ENCODE measurements around the gene RHOT1.

RHOT1 gene

DNA sequence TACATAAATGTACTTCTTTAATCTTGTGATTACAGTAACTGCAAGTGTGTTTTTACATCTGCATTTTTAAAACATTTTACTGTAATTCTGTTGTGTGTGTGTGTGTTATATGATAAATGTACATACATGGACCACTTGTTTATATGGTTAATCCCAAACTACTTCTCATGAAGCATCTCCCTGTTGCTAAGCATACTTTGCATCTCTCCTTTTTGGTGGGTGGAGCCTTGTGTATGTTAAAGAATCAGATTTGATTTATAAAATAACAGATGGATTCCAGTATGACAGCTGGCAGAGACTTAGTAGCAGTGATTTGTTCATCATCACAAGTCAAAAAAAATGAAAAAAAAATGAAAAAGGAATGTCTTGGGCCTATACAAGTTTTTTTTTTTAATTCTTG, 67.3 kb downstream of the RHOT1 start:
- no peak for DNase-seq (ENCODE audit: low read depth)
- TF ChIP-seq, protein P1, sequence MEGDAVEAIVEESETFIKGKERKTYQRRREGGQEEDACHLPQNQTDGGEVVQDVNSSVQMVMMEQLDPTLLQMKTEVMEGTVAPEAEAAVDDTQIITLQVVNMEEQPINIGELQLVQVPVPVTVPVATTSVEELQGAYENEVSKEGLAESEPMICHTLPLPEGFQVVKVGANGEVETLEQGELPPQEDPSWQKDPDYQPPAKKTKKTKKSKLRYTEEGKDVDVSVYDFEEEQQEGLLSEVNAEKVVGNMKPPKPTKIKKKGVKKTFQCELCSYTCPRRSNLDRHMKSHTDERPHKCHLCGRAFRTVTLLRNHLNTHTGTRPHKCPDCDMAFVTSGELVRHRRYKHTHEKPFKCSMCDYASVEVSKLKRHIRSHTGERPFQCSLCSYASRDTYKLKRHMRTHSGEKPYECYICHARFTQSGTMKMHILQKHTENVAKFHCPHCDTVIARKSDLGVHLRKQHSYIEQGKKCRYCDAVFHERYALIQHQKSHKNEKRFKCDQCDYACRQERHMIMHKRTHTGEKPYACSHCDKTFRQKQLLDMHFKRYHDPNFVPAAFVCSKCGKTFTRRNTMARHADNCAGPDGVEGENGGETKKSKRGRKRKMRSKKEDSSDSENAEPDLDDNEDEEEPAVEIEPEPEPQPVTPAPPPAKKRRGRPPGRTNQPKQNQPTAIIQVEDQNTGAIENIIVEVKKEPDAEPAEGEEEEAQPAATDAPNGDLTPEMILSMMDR (conservative IDR thresholded peaks at IDR 0.05; ENCODE audit: low read depth, low read length): no peak
- no peak overlapping the region for H3K4me3 ChIP-seq (ENCODE audit: low read depth, low read length)

DNA sequence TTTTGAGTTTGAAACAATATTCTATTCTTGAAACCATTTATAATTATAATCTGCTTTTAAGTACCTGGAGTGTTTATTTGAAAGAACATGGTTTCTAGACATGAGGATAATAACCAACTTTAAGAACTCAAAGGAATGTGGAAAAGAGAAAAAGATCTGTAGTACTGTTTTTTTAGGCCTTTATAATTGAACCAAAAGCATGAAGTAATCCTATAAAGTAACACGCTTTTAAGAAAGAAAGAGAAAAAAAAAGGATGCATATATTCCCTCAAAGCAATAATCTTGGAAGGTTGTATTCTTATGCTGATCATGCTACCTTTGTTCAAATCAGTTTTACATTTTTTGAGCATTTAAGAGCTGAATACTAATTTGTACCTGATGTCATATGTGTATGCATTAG, 69.4 kb downstream of the RHOT1 start:
- no peak overlapping the region for H3K4me3 ChIP-seq (ENCODE audit: low read depth, low read length)
- TF ChIP-seq, protein P1 (conservative IDR thresholded peaks at IDR 0.05; ENCODE audit: low read depth, low read length): no peak
- no peak for DNase-seq (ENCODE audit: low read depth)

DNA sequence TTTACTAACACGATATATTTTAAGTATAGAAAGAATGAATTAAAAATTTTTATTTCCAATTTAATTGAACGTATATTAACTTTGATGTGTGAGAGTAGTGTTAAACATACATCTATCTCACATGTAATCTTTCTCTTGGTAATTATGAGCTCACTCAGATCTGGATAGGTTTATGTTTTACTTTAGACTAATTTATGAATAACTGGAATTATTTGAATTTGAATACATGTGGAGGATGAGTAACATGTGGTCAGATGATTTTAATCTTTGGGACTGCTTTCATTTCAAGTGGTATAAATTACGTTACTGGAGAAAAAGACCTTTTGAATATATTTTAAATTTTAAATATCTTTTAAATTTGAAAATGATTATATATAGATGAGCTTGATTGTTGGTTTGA, 73.4 kb downstream of the RHOT1 start:
- H3K4me3 ChIP-seq (ENCODE audit: low read depth, low read length): no peak overlapping the region
- TF ChIP-seq, protein P1 (conservative IDR thresholded peaks at IDR 0.05; ENCODE audit: low read depth, low read length): no peak
- no peak for DNase-seq (ENCODE audit: low read depth)

DNA sequence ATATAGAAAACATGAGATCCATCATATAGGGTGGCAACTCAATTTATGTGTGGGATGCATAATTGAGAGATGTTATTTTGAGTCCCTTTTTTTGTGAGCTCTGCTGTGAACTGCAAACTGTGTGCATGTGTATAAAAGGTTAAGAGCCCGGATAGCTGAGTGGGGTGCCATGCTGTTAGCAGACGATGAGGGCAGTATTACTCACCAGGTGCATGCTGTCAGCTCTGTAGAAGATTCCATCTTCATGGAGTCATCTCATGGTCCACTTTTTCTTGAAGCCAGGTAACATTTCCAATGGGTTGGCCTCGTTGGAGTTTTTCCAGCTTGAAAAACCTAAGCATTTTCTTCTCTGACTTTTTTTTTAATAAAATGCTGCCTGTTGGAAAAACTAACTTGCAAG, 80.3 kb downstream of the RHOT1 start:
- TF ChIP-seq, protein P1 (conservative IDR thresholded peaks at IDR 0.05; ENCODE audit: low read depth, low read length): no peak
- peak; percentile 28 for DNase-seq (ENCODE audit: low read depth)

DNA sequence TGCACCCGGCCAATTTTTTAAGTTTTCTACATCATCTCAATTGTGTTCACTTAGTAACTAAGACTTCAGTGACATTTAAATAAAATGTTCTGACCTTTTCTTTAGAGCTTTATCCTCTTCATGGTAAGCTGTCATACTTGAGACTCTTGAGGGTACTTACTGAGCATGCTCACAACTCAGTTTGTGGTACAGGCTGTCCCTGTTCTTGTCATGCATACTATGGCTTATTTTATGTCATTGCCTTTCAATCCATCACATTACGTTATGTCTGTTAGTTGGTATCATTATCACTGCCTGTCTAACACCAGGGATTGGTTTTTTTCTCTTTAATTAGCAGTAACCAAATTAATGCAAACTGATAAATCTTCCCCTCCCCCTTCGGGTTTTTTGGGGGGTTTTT, 81.4 kb downstream of the RHOT1 start:
- TF ChIP-seq, protein P1 (conservative IDR thresholded peaks at IDR 0.05; ENCODE audit: low read depth, low read length): no peak
- no peak for DNase-seq (ENCODE audit: low read depth)
- no peak overlapping the region for H3K4me3 ChIP-seq (ENCODE audit: low read depth, low read length)

More for the DNA sequence above, 80.3 kb downstream of the RHOT1 start:
- no peak overlapping the region for H3K4me3 ChIP-seq (ENCODE audit: low read depth, low read length)

DNA sequence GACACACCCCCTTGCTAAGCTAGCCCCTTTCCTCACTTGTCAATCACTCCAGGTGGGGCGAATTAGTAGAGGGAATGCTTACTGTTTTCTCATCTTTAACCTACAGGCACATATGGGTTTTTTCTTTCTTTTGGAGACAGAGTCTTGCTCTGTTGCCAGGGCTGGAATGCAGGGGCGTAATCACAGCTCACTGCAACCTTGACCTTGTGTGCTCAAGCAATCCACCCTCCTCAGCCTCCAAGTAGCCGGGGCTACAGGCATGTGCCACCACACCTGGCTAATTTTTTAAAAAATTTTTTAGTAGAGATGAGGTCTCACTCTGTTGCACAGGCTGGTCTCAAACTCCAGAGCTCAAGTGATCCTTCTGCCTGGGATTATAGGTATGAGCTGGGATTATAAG, 84.6 kb downstream of the RHOT1 start:
- no peak overlapping the region for H3K4me3 ChIP-seq (ENCODE audit: low read depth, low read length)
- DNase-seq (ENCODE audit: low read depth): peak; percentile 27
- TF ChIP-seq, protein P1 (conservative IDR thresholded peaks at IDR 0.05; ENCODE audit: low read depth, low read length): no peak

DNA sequence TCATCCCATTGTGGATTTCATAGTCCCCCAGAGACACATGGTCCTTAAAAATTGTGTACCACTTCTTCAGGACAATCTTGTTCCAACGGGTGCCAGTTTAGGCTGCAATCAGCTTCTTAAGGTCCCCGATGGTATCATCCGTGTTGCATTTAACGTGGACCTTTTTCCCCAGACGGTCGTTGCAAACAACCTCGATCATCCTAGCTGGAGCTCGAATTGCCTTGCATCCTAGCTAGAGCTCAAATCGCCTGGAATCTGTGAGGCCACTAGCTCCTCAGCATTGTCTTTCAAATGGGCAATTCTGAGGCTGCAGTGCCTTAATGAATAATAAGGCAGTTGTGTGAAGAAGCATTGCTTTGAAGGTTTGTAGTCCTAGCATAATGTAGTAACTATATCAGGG, 85.6 kb downstream of the RHOT1 start:
- TF ChIP-seq, protein P1 (conservative IDR thresholded peaks at IDR 0.05; ENCODE audit: low read depth, low read length): no peak
- no peak for DNase-seq (ENCODE audit: low read depth)
- no peak overlapping the region for H3K4me3 ChIP-seq (ENCODE audit: low read depth, low read length)

All from choroid plexus epithelial cell (primary cell).